WTC11 (cell line): ENCODE measurements around the gene SLC22A31. TPM values are rescaled to one million over a fixed set of nuclear protein-coding genes. Genes with fewer than 3 reads are reported as not detected.
"Not testable (repeated sequence)": the region's sequence is repeated elsewhere in the genome, so short reads cannot be mapped to it uniquely, and the experiment has no call there.

ENCODE experiments used
- ATAC-seq: fragments of 200-7000 bp; cut with Tn5 transposase; 2 replicates; pipeline ENCODE4 v1.10.0; 2021; ENCODE audit warnings: mild to moderate bottlenecking, moderate library complexity
- CTCF ChIA-PET: fragments of 300-600 bp; sonication (Branson Sonifier 250); formaldehyde crosslinking; loops from one replicate; lab custom pipeline; 2021; ENCODE audit warnings: antibody characterized with exemption; lab: Charles Lee
- POLR2A ChIA-PET: fragments of 350-600 bp; sonication (Branson Sonifier 250); formaldehyde crosslinking; loops from one replicate; lab custom pipeline; 2021; ENCODE audit warnings: antibody characterized with exemption; lab: Charles Lee
- DNase-seq: peaks from one replicate; pipeline ENCODE4 v3.0.0; 2021; ENCODE audit warnings: low spot score
- H3K27ac Mint-ChIP-seq: 2 replicates; pipeline ENCODE4 v1.8.0; 2021; ENCODE audit warnings: mixed read lengths
- H3K27me3 Mint-ChIP-seq: 2 replicates; pipeline ENCODE4 v1.8.0; 2021; ENCODE audit warnings: low read depth, mild to moderate bottlenecking, moderate library complexity, mixed read lengths
- H3K36me3 Mint-ChIP-seq: 2 replicates; pipeline ENCODE4 v1.8.0; 2021; ENCODE audit warnings: mixed read lengths
- H3K4me1 Mint-ChIP-seq: 2 replicates; pipeline ENCODE4 v1.8.0; 2022; ENCODE audit warnings: mixed read lengths
- H3K4me3 Mint-ChIP-seq: 2 replicates; pipeline ENCODE4 v1.8.0; 2021; ENCODE audit warnings: mild to moderate bottlenecking, moderate library complexity, mixed read lengths
- H3K9me3 Mint-ChIP-seq: 2 replicates; pipeline ENCODE4 v1.8.0; 2021; ENCODE audit warnings: mixed read lengths
- CREB1 ChIP-seq: sonication (generic); formaldehyde crosslinking; IDR thresholded peaks from 2 replicates; pipeline ENCODE4 v1.8.0; 2023; ENCODE audit warnings: mild to moderate bottlenecking, missing genetic modification reagents
- E2F1 ChIP-seq: sonication (generic); formaldehyde crosslinking; IDR thresholded peaks from 2 replicates; pipeline ENCODE4 v1.8.0; 2022; ENCODE audit warnings: mild to moderate bottlenecking, missing genetic modification reagents
- ELF4 ChIP-seq: sonication (generic); formaldehyde crosslinking; IDR thresholded peaks from 2 replicates; pipeline ENCODE4 v1.8.1; 2022; ENCODE audit warnings: low read depth, mild to moderate bottlenecking, moderate library complexity, missing genetic modification reagents
- ETV6 ChIP-seq: sonication (generic); formaldehyde crosslinking; IDR thresholded peaks from 2 replicates; pipeline ENCODE4 v1.8.1; 2022; ENCODE audit warnings: mild to moderate bottlenecking, missing genetic modification reagents
- FOXP1 ChIP-seq: sonication (generic); formaldehyde crosslinking; IDR thresholded peaks from 2 replicates; pipeline ENCODE4 v1.8.0; 2022; ENCODE audit warnings: missing genetic modification reagents, mild to moderate bottlenecking, moderate library complexity, borderline replicate concordance
- GABPB1 ChIP-seq: sonication (generic); formaldehyde crosslinking; IDR thresholded peaks from 2 replicates; pipeline ENCODE4 v1.8.1; 2023; ENCODE audit warnings: mild to moderate bottlenecking, missing genetic modification reagents
- GTF2I ChIP-seq: fragments of 250-450 bp; sonication (Bioruptor Pico); conservative IDR thresholded peaks from 2 replicates; pipeline ENCODE4 v1.4.0; 2021; ENCODE audit warnings: mild to moderate bottlenecking
- NFE2L1 ChIP-seq: sonication (generic); formaldehyde crosslinking; IDR thresholded peaks from 2 replicates; pipeline ENCODE4 v1.8.1; 2023; ENCODE audit warnings: missing genetic modification reagents
- PRDM15 ChIP-seq: sonication (generic); formaldehyde crosslinking; IDR thresholded peaks from 2 replicates; pipeline ENCODE4 v1.8.0; 2022; ENCODE audit warnings: missing genetic modification reagents
- SOX15 ChIP-seq: fragments of 250-450 bp; sonication (Bioruptor Pico); IDR thresholded peaks from 2 replicates; pipeline ENCODE4 v1.9.0; 2021; ENCODE audit warnings: mild to moderate bottlenecking
- SP1 ChIP-seq: sonication (generic); formaldehyde crosslinking; conservative IDR thresholded peaks from 2 replicates; pipeline ENCODE4 v1.8.1; 2022; ENCODE audit warnings: missing genetic modification reagents
- USF1 ChIP-seq: sonication (generic); formaldehyde crosslinking; IDR thresholded peaks from 2 replicates; pipeline ENCODE4 v1.8.0; 2022; ENCODE audit warnings: mild to moderate bottlenecking, missing genetic modification reagents
- USF2 ChIP-seq: sonication (generic); formaldehyde crosslinking; IDR thresholded peaks from 2 replicates; pipeline ENCODE4 v1.8.1; 2023; ENCODE audit warnings: mild to moderate bottlenecking, missing genetic modification reagents, moderate library complexity
- ZNF232 ChIP-seq: sonication (generic); formaldehyde crosslinking; IDR thresholded peaks from 2 replicates; pipeline ENCODE4 v1.8.0; 2022; ENCODE audit warnings: mild to moderate bottlenecking, missing genetic modification reagents
- ZNF281 ChIP-seq: sonication (generic); formaldehyde crosslinking; IDR thresholded peaks from 2 replicates; pipeline ENCODE4 v1.8.0; 2023; ENCODE audit warnings: mild to moderate bottlenecking, missing genetic modification reagents
- ZNF317 ChIP-seq: sonication (generic); formaldehyde crosslinking; IDR thresholded peaks from 2 replicates; pipeline ENCODE4 v1.8.1; 2023; ENCODE audit warnings: low read depth, mild to moderate bottlenecking, moderate library complexity, missing genetic modification reagents, borderline replicate concordance
- ZNF425 ChIP-seq: fragments of 250-450 bp; sonication (Bioruptor Pico); conservative IDR thresholded peaks from 2 replicates; pipeline ENCODE4 v1.9.0; 2021; ENCODE audit warnings: mild to moderate bottlenecking
- total RNA-seq: library from RNA; stranded (reverse); gene quantifications from 3 replicates; pipeline ENCODE4 v1.2.3, GENCODE V29; 2021
- TF ChIP-seq, protein P1 (sequence below): sonication (generic); formaldehyde crosslinking; IDR thresholded peaks from 2 replicates; pipeline ENCODE4 v1.8.1; 2023; ENCODE audit warnings: mild to moderate bottlenecking, missing genetic modification reagents

Gene SLC22A31
- total RNA-seq, 1 experiment from 2014 or later: 12.1 TPM

DNA sequence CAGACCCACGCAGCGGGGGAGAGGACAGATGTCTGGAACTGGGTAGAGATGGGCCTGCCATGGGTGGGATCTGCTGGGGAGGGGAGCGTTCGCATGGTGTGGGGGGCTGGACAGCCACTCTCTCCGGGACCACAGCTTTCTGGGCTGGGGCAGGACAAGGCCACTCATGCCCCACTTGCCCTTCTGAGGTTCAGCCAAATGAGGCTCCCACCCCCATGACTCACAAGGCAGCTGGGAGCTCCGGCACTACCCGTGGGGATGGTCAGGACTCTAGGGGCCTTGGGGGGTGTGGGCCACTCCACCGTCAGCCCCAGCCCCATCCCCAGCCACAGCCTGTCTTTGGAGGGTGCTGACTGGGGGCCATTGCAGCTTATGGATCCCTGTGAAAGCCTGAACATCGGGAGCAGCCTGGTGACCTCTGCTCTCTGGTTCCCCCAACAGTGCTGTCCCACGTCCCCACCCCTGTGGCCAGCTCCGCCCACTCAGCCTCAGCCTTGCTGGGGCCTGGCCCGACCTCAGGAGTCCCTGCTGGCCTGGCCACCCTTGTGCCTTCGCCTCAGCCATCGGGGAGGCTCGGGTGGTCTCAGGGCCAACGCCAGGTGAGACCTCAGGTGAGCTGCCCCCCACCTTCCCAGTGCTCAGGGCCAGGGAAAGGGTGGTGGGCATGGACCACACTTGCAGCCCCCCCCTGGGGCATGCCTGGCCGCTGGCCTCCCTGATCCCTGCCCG, 33.5 kb downstream of the SLC22A31 start (continued):
- TF ChIP-seq PRDM15 (CRISPR knock-in tag): 0 out of 2 replicates have a peak, but pooled peaks have one; percentile 22
- TF ChIP-seq ZNF425 (CRISPR knock-in tag): no peak
- TF ChIP-seq ZNF232 (CRISPR knock-in tag): no peak
- TF ChIP-seq E2F1 (CRISPR knock-in tag): no peak
- no peak for TF ChIP-seq SP1 (CRISPR knock-in tag)
- no peak for TF ChIP-seq GTF2I (CRISPR knock-in tag)
- TF ChIP-seq FOXP1 (CRISPR knock-in tag): no peak
- TF ChIP-seq CREB1 (CRISPR knock-in tag): no peak
- TF ChIP-seq GABPB1: no peak
- TF ChIP-seq, protein P1, sequence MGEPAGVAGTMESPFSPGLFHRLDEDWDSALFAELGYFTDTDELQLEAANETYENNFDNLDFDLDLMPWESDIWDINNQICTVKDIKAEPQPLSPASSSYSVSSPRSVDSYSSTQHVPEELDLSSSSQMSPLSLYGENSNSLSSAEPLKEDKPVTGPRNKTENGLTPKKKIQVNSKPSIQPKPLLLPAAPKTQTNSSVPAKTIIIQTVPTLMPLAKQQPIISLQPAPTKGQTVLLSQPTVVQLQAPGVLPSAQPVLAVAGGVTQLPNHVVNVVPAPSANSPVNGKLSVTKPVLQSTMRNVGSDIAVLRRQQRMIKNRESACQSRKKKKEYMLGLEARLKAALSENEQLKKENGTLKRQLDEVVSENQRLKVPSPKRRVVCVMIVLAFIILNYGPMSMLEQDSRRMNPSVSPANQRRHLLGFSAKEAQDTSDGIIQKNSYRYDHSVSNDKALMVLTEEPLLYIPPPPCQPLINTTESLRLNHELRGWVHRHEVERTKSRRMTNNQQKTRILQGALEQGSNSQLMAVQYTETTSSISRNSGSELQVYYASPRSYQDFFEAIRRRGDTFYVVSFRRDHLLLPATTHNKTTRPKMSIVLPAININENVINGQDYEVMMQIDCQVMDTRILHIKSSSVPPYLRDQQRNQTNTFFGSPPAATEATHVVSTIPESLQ (CRISPR knock-in tag): no peak
- TF ChIP-seq, all 79 proteins: peak for 3

DNA sequence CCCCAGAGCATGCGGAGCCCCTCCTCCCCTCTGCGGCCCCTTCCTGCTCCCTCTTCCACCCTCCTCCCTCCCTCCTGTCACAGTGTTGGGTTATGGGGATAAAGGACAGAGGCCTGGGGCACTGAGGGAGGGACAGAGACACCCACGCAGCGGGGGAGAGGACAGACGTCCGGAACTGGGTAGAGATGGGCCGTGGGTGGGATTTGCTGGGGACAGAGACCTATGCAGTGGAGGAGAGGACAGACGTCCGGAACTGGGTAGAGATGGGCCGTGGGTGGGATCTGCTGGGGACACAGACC, 34.7 kb downstream of the SLC22A31 start:
- POLR2A ChIA-PET, DNase-seq, H3K4me1 Mint-ChIP-seq: not testable (repeated sequence)

DNA sequence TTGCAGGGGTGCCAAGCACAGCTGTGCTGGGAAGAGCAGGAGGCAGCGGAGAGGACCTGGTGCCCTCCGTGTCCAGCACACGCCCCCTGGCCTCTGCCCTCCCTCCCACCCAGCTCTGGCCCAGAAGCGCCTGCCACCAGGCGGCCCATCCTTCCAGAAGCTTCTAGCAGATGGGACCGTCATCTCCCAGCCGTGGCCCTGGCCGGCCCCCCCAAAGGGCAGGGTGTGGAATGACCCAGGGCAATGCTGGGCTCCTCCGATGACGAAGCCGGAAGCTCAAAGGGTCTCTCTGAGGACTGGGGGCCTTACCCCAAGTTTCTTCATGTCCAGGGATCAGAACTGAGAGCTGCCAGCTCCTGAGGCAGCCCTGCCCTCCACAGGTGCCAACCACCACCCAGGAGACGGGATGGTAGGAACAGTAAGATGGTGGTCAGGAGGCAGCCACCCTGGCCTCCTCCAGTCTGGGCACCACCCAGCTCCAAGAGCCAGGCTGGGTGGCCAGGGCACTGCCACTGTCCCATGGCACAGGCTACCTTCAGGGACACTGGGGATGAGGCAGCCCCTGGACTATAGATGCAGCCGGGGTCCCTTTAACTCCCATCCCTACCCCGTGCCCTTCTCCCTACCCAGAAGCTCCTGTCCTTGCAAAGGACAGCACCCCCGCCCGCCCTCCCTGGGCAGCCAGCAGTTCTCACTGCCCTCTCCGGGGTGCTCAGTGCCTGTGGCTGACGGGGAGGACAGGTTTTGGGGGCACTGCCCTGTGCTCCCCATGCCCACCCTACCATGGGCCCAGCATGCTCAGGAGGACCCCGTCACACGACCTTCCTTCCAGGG, 35.3 kb downstream of the SLC22A31 start:
- Mint-ChIP-seq H3K36me3 (no peaks in the 10 kb centered on the region), H3K9me3 (no peaks in the 10 kb centered on the region), H3K27ac (no peak overlapping the region), H3K4me1 (0 out of 2 replicates have a peak, but pooled peaks cover 2% of the 10 kb centered on the region), H3K27me3 (peaks cover 5% of the 10 kb centered on the region), H3K4me3 (no peak overlapping the region)
- ChIA-PET POLR2A (no interaction called here), CTCF (interaction anchor here (0.8 to 1.2 kb wide), 3 partner anchors 349 to 428 kb away, joined by 3 to 6 read pairs (median 5); partner anchors contain the start of gene APRT)
- ATAC-seq (no peak), DNase-seq (no peak)
- TF ChIP-seq NFE2L1 (CRISPR knock-in tag): no peak
- no peak for TF ChIP-seq ELF4
- TF ChIP-seq ZNF281 (CRISPR knock-in tag): no peak
- no peak for TF ChIP-seq SOX15 (CRISPR knock-in tag)
- no peak for TF ChIP-seq ETV6 (CRISPR knock-in tag)
- TF ChIP-seq USF1 (CRISPR knock-in tag): no peak
- TF ChIP-seq ZNF317 (CRISPR knock-in tag): no peak
- TF ChIP-seq USF2 (CRISPR knock-in tag): no peak

More for the DNA sequence above, 34.7 kb downstream of the SLC22A31 start:
- H3K27ac Mint-ChIP-seq, ATAC-seq, H3K4me3 Mint-ChIP-seq, H3K36me3 Mint-ChIP-seq, H3K9me3 Mint-ChIP-seq, H3K27me3 Mint-ChIP-seq: not testable (repeated sequence)
- CTCF ChIA-PET: interaction anchor here (1.1 kb wide), 1 partner anchor 428 kb away, joined by 5 read pairs; no protein-coding TSS in a partner anchor
